Neural progenitor cell (in vitro differentiated cells): ENCODE results near the gene PNCK. TPM values are rescaled to one million over a fixed set of nuclear protein-coding genes. Genes with fewer than 3 reads are reported as not detected.

Experiments used
- DNase-seq: peaks from one replicate; pipeline ENCODE4 v3.0.0-alpha.2; 2016; ENCODE audit warnings: low spot score
- H2AFZ ChIP-seq: fragments of 200-600 bp; sonication (generic); replicated peaks from 2 replicates; pipeline ENCODE4 v1.6.1; 2016; ENCODE audit warnings: antibody characterized with exemption
- H3F3A ChIP-seq: fragments of 200-600 bp; sonication (generic); 2 replicates; pipeline ENCODE4 v1.6.1; 2016; ENCODE audit warnings: antibody characterized with exemption, low read depth
- H3K27ac ChIP-seq: fragments of 200-600 bp; sonication (generic); 2 replicates; pipeline ENCODE4 v1.5.1; 2016; ENCODE audit warnings: mild to moderate bottlenecking
- H3K27me3 ChIP-seq: fragments of 200-600 bp; sonication (generic); 2 replicates; pipeline ENCODE4 v1.6.1; 2016; ENCODE audit warnings: mild to moderate bottlenecking, moderate library complexity
- H3K36me3 ChIP-seq: fragments of 200-600 bp; sonication (generic); 2 replicates; pipeline ENCODE4 v1.5.1; 2016
- H3K4me1 ChIP-seq: fragments of 200-600 bp; sonication (generic); 2 replicates; pipeline ENCODE4 v1.6.1; 2016; ENCODE audit warnings: mixed run types
- H3K4me2 ChIP-seq: fragments of 200-600 bp; sonication (generic); 2 replicates; pipeline ENCODE4 v1.6.1; 2016
- H3K4me3 ChIP-seq: fragments of 200-600 bp; sonication (generic); 2 replicates; pipeline ENCODE4 v1.5.1; 2016
- H3K79me2 ChIP-seq: fragments of 200-600 bp; sonication (generic); 2 replicates; pipeline ENCODE4 v1.6.1; 2016; ENCODE audit warnings: low read depth
- H3K9ac ChIP-seq: fragments of 200-600 bp; sonication (generic); 2 replicates; pipeline ENCODE4 v1.6.1; 2016
- H3K9me3 ChIP-seq: fragments of 200-600 bp; sonication (generic); 2 replicates; pipeline ENCODE4 v1.5.1; 2016; ENCODE audit warnings: low read depth
- H4K20me1 ChIP-seq: fragments of 200-600 bp; sonication (generic); 2 replicates; pipeline ENCODE4 v1.6.1; 2016; ENCODE audit warnings: low read depth
- H3K27ac Mint-ChIP-seq: 3 replicates; pipeline ENCODE4 v1.8.0; 2021; ENCODE audit warnings: mixed read lengths
- H3K27me3 Mint-ChIP-seq: 2 replicates; pipeline ENCODE4 v1.8.0; 2022; ENCODE audit warnings: low read depth, mild to moderate bottlenecking, inconsistent platforms, moderate library complexity, mixed read lengths; ENCODE audit not compliant: insufficient read depth
- H3K36me3 Mint-ChIP-seq: 3 replicates; pipeline ENCODE4 v1.8.0; 2021; ENCODE audit warnings: mixed read lengths
- H3K4me1 Mint-ChIP-seq: 3 replicates; pipeline ENCODE4 v1.8.0; 2021; ENCODE audit warnings: mixed read lengths
- H3K4me3 Mint-ChIP-seq: 3 replicates; pipeline ENCODE4 v1.8.0; 2021; ENCODE audit warnings: mild to moderate bottlenecking, moderate library complexity, mixed read lengths
- H3K9me3 Mint-ChIP-seq: 3 replicates; pipeline ENCODE4 v1.8.0; 2020; ENCODE audit warnings: mixed read lengths
- EZH2 ChIP-seq: fragments of 200-600 bp; sonication (generic); IDR thresholded peaks from 2 replicates; pipeline ENCODE4 v1.6.1; 2017; ENCODE audit warnings: antibody characterized with exemption, mild to moderate bottlenecking, moderate library complexity
- EZH2phosphoT487 ChIP-seq: fragments of 200-600 bp; sonication (generic); IDR thresholded peaks from 2 replicates; pipeline ENCODE4 v1.6.1; 2017; ENCODE audit warnings: antibody characterized with exemption
- total RNA-seq: library from RNA; depleted of rRNA; stranded (reverse); fragments of >200 nt; gene quantifications from 2 replicates; pipeline ENCODE4 v1.2.3, GENCODE V29; 2015; ENCODE audit warnings: low replicate concordance
- TF ChIP-seq, protein P1 (sequence below): fragments of 200-600 bp; sonication (generic); IDR thresholded peaks from 2 replicates; pipeline ENCODE4 v1.5.1; 2017; ENCODE audit warnings: antibody characterized with exemption, mild to moderate bottlenecking

Gene PNCK
- total RNA-seq, 1 donor from 2014 or later, result 19.7 TPM

DNA sequence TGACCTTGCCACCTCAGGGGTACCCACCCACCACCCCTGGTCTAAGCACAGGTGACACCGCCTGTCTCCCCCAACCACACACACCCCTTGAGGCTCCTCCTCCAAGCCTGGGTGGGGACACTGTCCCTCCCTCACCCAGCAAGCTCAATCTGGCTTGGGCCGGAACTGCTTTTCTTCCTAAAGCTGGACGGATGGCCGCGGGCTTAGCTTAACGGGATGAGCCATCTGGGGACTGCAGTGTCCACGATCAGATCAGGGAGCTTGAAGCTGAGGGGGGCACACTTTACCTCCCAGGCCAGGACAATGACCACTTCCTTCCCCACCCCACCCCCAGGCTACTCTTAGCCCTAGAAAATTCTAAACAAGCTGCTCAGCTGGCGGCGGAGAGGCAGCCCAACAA is 13.1 kb upstream of the PNCK start:
- Mint-ChIP-seq H3K27me3 (peaks cover 3% of the 10 kb centered on the region), H3K27ac (peak overlapping the region; percentile 97), H3K4me3 (peak overlapping the region; percentile 75), H3K36me3 (peaks cover 2% of the 10 kb centered on the region), H3K4me1 (peaks cover 20% of the 10 kb centered on the region), H3K9me3 (peaks cover 14% of the 10 kb centered on the region)
- peaks cover 40% of the 10 kb centered on the region for H3F3A ChIP-seq
- H3K9ac ChIP-seq, result no peak overlapping the region
- H3K4me1 ChIP-seq, result peaks cover 3% of the 10 kb centered on the region
- H3K9me3 ChIP-seq, result no peaks in the 10 kb centered on the region
- peak overlapping the region; percentile 89 for H3K4me2 ChIP-seq
- peaks cover 46% of the 10 kb centered on the region for H3K79me2 ChIP-seq
- peak overlapping the region; percentile 61 for H3K4me3 ChIP-seq
- H3K36me3 ChIP-seq, result no peaks in the 10 kb centered on the region
- H3K27me3 ChIP-seq, result no peaks in the 10 kb centered on the region
- H2AFZ ChIP-seq, result no peak overlapping the region
- DNase-seq, result peak; percentile 79
- TF ChIP-seq EZH2phosphoT487 (no peak), EZH2 (no peak)
- TF ChIP-seq, protein P1, sequence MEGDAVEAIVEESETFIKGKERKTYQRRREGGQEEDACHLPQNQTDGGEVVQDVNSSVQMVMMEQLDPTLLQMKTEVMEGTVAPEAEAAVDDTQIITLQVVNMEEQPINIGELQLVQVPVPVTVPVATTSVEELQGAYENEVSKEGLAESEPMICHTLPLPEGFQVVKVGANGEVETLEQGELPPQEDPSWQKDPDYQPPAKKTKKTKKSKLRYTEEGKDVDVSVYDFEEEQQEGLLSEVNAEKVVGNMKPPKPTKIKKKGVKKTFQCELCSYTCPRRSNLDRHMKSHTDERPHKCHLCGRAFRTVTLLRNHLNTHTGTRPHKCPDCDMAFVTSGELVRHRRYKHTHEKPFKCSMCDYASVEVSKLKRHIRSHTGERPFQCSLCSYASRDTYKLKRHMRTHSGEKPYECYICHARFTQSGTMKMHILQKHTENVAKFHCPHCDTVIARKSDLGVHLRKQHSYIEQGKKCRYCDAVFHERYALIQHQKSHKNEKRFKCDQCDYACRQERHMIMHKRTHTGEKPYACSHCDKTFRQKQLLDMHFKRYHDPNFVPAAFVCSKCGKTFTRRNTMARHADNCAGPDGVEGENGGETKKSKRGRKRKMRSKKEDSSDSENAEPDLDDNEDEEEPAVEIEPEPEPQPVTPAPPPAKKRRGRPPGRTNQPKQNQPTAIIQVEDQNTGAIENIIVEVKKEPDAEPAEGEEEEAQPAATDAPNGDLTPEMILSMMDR, result no peak
- peak overlapping the region; percentile 97 for H3K27ac ChIP-seq
- peaks cover 29% of the 10 kb centered on the region for H4K20me1 ChIP-seq

DNA sequence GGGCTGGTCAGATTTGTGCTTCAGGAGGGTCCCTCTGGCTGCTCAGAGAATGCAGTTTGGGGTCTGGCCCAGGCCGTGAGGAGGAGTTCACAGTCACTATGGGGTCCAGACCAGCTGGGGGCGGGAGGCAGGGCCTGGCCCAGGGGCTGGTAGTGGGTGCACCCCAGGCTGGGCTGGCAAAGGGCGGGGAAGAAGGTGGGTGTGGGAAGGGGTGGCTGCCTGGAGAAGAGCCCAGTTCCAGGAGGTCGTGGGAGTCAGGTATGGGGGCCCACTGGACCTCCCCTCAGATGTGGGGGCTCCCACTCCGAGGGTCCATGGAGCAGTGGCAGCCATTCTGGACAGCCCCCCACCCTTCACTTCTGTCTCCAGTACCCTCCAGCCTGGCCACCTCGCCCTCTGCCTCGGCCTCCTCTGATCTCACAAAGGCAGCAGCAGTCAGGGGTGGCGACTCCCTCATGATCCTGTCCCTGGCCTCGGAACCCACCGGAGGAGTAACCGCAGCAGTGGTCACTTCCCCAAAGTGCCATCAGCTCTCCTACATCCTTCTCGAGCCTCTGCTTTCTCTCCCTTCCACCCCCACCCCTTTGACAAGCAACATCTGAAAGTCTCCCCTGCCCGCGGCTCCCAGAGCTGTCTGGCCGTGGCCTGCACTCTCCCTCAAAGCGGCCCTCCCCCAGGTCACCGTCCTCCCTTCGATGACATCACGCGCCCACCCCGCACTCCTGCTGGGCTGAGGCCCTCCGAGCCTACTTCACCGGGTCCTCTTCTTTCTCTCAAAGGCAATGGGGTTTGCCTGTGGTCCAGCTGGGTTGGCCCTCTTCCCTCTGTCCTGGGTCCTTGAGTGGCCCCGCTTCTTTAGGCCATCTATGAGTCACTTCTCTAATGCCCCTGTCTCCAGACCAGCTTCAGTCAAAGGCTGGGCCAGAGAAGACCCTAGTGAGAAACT is 12.4 kb upstream of the PNCK start:
- Histone ChIP-seq H3K27ac (peak overlapping the region; percentile 97), H3K4me3 (peak overlapping the region; percentile 61), H3K27me3 (no peaks in the 10 kb centered on the region), H3K4me1 (peaks cover 3% of the 10 kb centered on the region), H2AFZ (no peak overlapping the region), H3F3A (peaks cover 40% of the 10 kb centered on the region), H3K9me3 (no peaks in the 10 kb centered on the region), H3K79me2 (peaks cover 39% of the 10 kb centered on the region), H4K20me1 (peaks cover 22% of the 10 kb centered on the region), H3K4me2 (peak overlapping the region; percentile 89), H3K36me3 (no peaks in the 10 kb centered on the region), H3K9ac (peak overlapping the region; percentile 58)
- Mint-ChIP-seq H3K36me3 (peaks cover 2% of the 10 kb centered on the region), H3K4me3 (peak overlapping the region; percentile 75), H3K9me3 (peaks cover 16% of the 10 kb centered on the region), H3K27ac (peak overlapping the region; percentile 97), H3K4me1 (peaks cover 20% of the 10 kb centered on the region), H3K27me3 (peaks cover 3% of the 10 kb centered on the region)
- no peak for TF ChIP-seq EZH2phosphoT487
- TF ChIP-seq, protein P1, result no peak
- no peak for TF ChIP-seq EZH2
- DNase-seq, result peak; percentile 39

DNA sequence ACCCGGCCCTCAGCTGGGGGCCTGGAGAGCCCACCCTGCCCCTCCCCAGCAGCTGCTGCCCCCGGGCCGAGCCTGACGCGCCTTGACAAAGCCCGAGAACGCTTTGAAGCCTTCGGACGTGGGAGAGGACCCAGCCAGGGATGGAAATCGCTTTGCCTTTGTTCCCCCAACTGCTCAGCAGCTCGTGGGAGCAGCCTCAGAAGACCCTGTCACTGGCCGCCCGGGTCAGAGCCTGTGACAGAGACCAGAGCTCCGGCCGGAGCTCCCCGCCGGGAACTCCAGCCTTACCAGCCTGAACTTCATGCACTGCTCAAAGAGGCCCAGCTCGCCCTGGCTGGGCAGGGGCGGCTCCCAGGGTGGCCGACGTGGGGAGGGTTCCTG is 11.5 kb upstream of the PNCK start:
- H3K36me3 Mint-ChIP-seq, result peaks cover 2% of the 10 kb centered on the region
- H3K27me3 Mint-ChIP-seq, result peaks cover 3% of the 10 kb centered on the region
- H3K79me2 ChIP-seq, result peaks cover 30% of the 10 kb centered on the region
- peak overlapping the region; percentile 58 for H3K9ac ChIP-seq
- H3K4me2 ChIP-seq, result peak overlapping the region; percentile 89
- peaks cover 18% of the 10 kb centered on the region for H3K9me3 Mint-ChIP-seq
- H3K4me3 ChIP-seq, result peak overlapping the region; percentile 61
- peak; percentile 73 for DNase-seq
- no peak overlapping the region for H3K4me3 Mint-ChIP-seq
- peaks cover 17% of the 10 kb centered on the region for H3K4me1 Mint-ChIP-seq
- H3K36me3 ChIP-seq, result no peaks in the 10 kb centered on the region
- H3F3A ChIP-seq, result peaks cover 40% of the 10 kb centered on the region
- H4K20me1 ChIP-seq, result peaks cover 13% of the 10 kb centered on the region
- no peak overlapping the region for H2AFZ ChIP-seq
- TF ChIP-seq EZH2, result no peak
- TF ChIP-seq, protein P1, result no peak
- no peak for TF ChIP-seq EZH2phosphoT487
- no peaks in the 10 kb centered on the region for H3K9me3 ChIP-seq
- peak overlapping the region; percentile 97 for H3K27ac ChIP-seq
- H3K4me1 ChIP-seq, result peaks cover 3% of the 10 kb centered on the region
- no peaks in the 10 kb centered on the region for H3K27me3 ChIP-seq
- peak overlapping the region; percentile 63 for H3K27ac Mint-ChIP-seq
